WERI-Rb-1 (cell line): ENCODE measurements around the gene MAST4.

Source experiments
- DNase-seq: peaks from one replicate; pipeline ENCODE4 v3.0.0-alpha.2; 2020
- H3K27ac ChIP-seq: fragments of 250-450 bp; sonication (Bioruptor Pico); 2 replicates; pipeline ENCODE4 v1.5.1; 2020; ENCODE audit warnings: mild to moderate bottlenecking, moderate library complexity
- H3K27me3 ChIP-seq: fragments of 250-450 bp; sonication (Bioruptor Pico); 2 replicates; pipeline ENCODE4 v1.5.1; 2021; ENCODE audit warnings: mild to moderate bottlenecking, low read depth, moderate library complexity; ENCODE audit not compliant: insufficient read depth, severe bottlenecking
- H3K36me3 ChIP-seq: fragments of 250-450 bp; sonication (Bioruptor Pico); 2 replicates; pipeline ENCODE4 v1.5.1; 2020; ENCODE audit warnings: mild to moderate bottlenecking, moderate library complexity
- H3K4me3 ChIP-seq: 2 replicates; pipeline ENCODE4 v1.5.1; 2011; ENCODE audit warnings: low read depth, mild to moderate bottlenecking, control low read depth, low read length
- H3K9me3 ChIP-seq: fragments of 250-450 bp; sonication (Bioruptor Pico); 2 replicates; pipeline ENCODE4 v1.5.1; 2021; ENCODE audit warnings: mild to moderate bottlenecking, moderate library complexity; ENCODE audit not compliant: severe bottlenecking
- TF ChIP-seq, protein P1 (sequence below): IDR thresholded peaks from 2 replicates; pipeline ENCODE4 v1.5.1; 2011; ENCODE audit warnings: low read depth, mild to moderate bottlenecking, control low read depth, inconsistent platforms, low read length

MAST4 gene

GRCh38 chr5:66606713-66607112 lies 10.5 kb downstream of the MAST4 start:
- no peaks in the 10 kb centered on the region for H3K9me3 ChIP-seq
- no peaks in the 10 kb centered on the region for H3K27me3 ChIP-seq
- H3K27ac ChIP-seq = no peak overlapping the region
- DNase-seq = no peak
- no peak overlapping the region for H3K4me3 ChIP-seq
- no peaks in the 10 kb centered on the region for H3K36me3 ChIP-seq
- TF ChIP-seq, protein P1, sequence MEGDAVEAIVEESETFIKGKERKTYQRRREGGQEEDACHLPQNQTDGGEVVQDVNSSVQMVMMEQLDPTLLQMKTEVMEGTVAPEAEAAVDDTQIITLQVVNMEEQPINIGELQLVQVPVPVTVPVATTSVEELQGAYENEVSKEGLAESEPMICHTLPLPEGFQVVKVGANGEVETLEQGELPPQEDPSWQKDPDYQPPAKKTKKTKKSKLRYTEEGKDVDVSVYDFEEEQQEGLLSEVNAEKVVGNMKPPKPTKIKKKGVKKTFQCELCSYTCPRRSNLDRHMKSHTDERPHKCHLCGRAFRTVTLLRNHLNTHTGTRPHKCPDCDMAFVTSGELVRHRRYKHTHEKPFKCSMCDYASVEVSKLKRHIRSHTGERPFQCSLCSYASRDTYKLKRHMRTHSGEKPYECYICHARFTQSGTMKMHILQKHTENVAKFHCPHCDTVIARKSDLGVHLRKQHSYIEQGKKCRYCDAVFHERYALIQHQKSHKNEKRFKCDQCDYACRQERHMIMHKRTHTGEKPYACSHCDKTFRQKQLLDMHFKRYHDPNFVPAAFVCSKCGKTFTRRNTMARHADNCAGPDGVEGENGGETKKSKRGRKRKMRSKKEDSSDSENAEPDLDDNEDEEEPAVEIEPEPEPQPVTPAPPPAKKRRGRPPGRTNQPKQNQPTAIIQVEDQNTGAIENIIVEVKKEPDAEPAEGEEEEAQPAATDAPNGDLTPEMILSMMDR = no peak

DNA sequence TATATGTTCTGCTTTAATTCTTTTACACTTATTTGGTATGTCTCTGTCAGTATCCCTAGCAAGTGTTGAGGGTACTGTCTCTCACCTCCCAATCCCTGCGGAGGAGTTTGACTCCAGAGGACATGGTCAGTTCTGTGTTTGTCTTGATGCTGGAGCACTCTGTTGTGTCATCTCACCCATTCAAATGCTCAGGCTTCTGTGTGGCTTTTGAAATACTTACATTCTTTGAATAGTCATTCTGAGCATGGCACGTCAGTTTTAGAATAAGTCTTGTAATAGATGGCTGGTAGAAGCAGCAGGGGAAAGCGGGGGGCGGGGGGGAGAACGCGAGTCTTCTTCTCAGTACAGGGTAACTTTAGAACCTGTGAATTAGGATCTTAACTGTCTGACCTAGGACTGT lies 12.3 kb downstream of the MAST4 start:
- TF ChIP-seq, protein P1 = no peak
- Histone ChIP-seq H3K27me3 (no peaks in the 10 kb centered on the region), H3K36me3 (no peaks in the 10 kb centered on the region), H3K4me3 (no peak overlapping the region), H3K9me3 (no peaks in the 10 kb centered on the region), H3K27ac (no peak overlapping the region)
- DNase-seq = no peak

DNA sequence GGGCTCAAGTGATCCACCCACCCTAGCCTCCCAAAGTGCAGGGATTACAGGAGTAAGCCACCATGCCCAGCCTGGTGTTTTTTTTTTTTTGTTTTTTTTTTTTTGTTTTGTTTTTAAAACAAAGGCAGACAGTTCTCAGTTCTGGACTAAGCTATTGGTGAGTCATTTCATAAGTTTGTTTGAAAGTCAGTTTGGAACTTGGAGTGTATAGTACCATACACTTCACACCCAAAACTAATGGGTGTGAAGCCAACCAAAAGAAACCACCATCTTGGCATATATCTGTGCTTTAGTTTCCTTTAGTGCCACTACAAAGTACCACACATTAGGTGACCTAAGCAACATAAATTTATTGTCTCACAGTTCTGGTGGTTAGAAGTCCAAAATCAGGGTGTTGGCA lies 13.4 kb downstream of the MAST4 start:
- no peaks in the 10 kb centered on the region for H3K9me3 ChIP-seq
- no peaks in the 10 kb centered on the region for H3K27me3 ChIP-seq
- no peaks in the 10 kb centered on the region for H3K36me3 ChIP-seq
- H3K4me3 ChIP-seq = no peak overlapping the region
- no peak for DNase-seq
- H3K27ac ChIP-seq = no peak overlapping the region
- TF ChIP-seq, protein P1 = no peak

DNA sequence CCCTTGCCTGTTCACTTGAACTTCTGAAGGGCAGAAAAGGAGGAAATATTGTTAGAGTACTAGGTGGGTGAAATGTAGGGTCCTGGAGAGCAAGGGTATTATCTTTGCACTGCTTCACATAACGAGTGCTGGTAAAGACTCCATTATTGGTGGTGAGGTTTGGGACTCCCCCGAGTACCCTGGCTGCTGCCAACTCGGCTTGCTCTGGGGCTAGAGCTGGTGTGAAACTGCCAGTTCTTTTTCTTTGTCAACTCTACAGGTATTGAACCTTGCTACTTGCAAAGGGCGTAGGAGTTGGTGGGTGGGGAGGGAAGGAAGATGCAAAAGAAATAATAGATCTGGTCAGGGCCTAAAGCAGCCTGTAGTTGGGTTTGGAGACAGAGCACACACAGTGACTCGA lies 16.0 kb downstream of the MAST4 start:
- Histone ChIP-seq H3K36me3 (no peaks in the 10 kb centered on the region), H3K9me3 (no peaks in the 10 kb centered on the region), H3K27me3 (no peaks in the 10 kb centered on the region), H3K27ac (no peak overlapping the region), H3K4me3 (no peak overlapping the region)
- TF ChIP-seq, protein P1 = no peak
- no peak for DNase-seq

- no peaks in the 10 kb centered on the region for H3K9me3 ChIP-seq
- no peak for DNase-seq
- TF ChIP-seq, protein P1 = no peak
- H3K27ac ChIP-seq = no peak overlapping the region
- no peaks in the 10 kb centered on the region for H3K27me3 ChIP-seq
- no peaks in the 10 kb centered on the region for H3K36me3 ChIP-seq
- no peak overlapping the region for H3K4me3 ChIP-seq
These were observed 18.9 kb downstream of the MAST4 start for GRCh38 chr5:66615136-66615535.

DNA sequence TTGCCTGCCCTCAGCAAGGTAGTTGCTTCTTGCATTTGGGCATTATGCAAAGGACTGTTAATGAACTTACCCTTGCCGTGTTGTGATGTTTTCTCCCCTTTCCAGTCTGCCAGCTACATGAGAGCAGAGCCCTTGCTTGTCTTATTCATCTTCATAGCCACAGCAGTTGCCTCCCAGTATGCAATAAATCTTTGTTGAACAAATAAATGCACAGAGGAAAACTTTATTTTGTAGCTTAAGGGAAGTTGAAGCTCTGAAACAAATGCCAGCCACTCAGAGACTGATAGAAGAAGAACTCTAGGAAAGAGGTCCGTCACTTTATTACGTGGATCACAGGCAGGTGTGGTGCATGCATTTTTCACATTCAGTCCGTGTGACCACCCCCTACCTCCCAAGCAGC lies 19.7 kb downstream of the MAST4 start:
- TF ChIP-seq, protein P1 = no peak
- no peak for DNase-seq
- H3K27ac ChIP-seq = no peak overlapping the region
- no peaks in the 10 kb centered on the region for H3K36me3 ChIP-seq
- no peak overlapping the region for H3K4me3 ChIP-seq
- H3K9me3 ChIP-seq = no peaks in the 10 kb centered on the region
- H3K27me3 ChIP-seq = no peaks in the 10 kb centered on the region
